HG03095 (cell line): ENCODE results near the gene EIF2A.

Source experiments
- ATAC-seq: cut with Tn5 transposase; IDR thresholded peaks from one replicate; pipeline ENCODE4 v1.9.1; 2021; ENCODE audit warnings: moderate library complexity; ENCODE audit not compliant: unreplicated experiment

EIF2A gene

DNA sequence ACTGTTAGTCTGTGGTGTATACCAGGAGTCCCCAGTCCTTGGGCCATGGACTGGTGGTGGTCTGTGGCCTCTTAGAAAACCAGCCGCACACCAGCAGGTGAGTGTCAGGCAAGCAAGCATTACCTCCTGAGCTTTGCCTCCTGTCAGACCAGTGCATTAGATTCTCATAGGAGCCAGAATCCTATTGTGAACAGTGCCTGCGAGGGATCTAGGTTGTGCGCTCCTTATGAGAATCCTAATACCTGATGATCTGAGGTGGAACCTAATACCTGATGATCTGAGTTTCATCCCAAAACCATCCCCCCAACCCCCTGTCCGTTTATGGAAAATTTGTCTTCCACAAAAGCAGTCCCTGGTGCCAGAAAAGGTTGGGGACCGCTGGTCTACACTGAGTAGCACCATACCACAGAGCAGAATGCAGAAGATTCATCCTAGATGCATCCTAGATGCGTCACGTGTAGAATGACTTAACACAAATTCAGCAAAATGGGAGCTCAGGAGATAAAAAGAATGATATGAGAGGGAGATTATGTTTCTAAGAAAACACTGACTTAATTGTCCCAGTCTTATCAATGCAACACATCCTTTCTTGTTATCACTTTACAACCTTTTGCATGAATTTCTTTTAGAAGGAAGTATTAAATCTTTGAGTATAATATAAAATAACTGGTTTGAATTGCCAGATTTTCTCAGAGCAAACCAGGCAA lies 85.1 kb downstream of the EIF2A start:
- no peak for ATAC-seq

DNA sequence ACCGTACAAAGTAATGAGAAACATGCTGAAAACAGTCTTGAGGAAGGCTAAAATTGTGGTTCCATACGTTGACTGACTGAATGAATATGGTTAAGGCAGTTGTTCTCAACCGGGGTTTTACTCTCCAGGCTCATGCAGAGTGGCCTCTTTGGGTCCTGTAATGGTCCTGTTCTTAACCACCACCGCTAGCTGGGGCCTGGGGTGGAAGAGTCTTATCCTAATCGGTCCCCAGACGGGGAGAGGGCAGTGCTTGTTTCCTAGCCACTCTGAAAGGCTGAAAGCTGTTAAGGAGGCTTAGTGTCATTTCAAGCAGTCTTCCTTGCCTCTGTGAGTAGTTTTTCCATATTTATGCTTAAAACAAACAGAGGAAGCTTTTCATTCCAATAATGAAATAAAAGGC lies 88.5 kb downstream of the EIF2A start:
- no peak for ATAC-seq

DNA sequence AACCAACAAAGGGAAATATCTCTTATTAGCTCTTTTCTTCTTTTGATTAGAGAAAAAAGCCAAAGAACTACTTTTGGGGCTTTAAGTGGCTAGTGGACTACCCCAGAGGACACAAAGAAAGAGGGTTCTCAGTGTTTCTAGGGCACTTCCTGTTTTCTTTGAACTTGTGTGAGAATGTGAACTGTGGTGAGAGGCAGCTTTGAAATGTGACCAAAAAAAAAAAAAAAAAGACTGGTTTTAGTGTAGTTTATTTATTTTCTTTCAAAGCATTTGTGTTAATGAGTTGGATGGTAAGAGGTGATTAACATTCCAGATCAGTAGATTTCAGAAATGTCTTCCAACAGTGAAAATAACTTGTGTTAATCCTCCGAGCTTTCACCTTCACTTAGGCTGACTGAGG lies 88.9 kb downstream of the EIF2A start:
- peak; percentile 64 for ATAC-seq
